Smooth muscle cell (in vitro differentiated cells): Measurements from ENCODE around the gene PCSK4. TPM values are rescaled to one million over a fixed set of nuclear protein-coding genes. Genes with fewer than 3 reads are reported as not detected.

Experiments used
- DNase-seq: peaks from one replicate; lab custom pipeline; 2025; ENCODE audit not compliant: unreplicated experiment; lab: John Stamatoyannopoulos, UW
- H2AFZ ChIP-seq: fragments of 200-600 bp; sonication (generic); 2 replicates; pipeline ENCODE4 v1.6.0; 2016; ENCODE audit warnings: antibody characterized with exemption, low read depth, mild to moderate bottlenecking
- H3F3A ChIP-seq: fragments of 200-600 bp; sonication (generic); 2 replicates; pipeline ENCODE4 v1.6.0; 2017; ENCODE audit warnings: antibody characterized with exemption, low read depth
- H3K27ac ChIP-seq: fragments of 200-600 bp; sonication (generic); 2 replicates; pipeline ENCODE4 v1.5.1; 2016; ENCODE audit warnings: low read depth, mild to moderate bottlenecking
- H3K27me3 ChIP-seq: fragments of 200-600 bp; sonication (generic); 2 replicates; pipeline ENCODE4 v1.6.1; 2016; ENCODE audit warnings: low read depth, mild to moderate bottlenecking
- H3K36me3 ChIP-seq: fragments of 200-600 bp; sonication (generic); 2 replicates; pipeline ENCODE4 v1.5.1; 2016; ENCODE audit warnings: low read depth
- H3K4me1 ChIP-seq: fragments of 200-600 bp; sonication (generic); 2 replicates; pipeline ENCODE4 v1.5.1; 2016; ENCODE audit warnings: low read depth
- H3K4me2 ChIP-seq: fragments of 200-600 bp; sonication (generic); 2 replicates; pipeline ENCODE4 v1.6.0; 2016; ENCODE audit warnings: mild to moderate bottlenecking
- H3K4me3 ChIP-seq: fragments of 200-600 bp; sonication (generic); 2 replicates; pipeline ENCODE4 v1.5.1; 2016; ENCODE audit warnings: mild to moderate bottlenecking
- H3K79me2 ChIP-seq: fragments of 200-600 bp; sonication (generic); 2 replicates; pipeline ENCODE4 v1.6.0; 2016; ENCODE audit warnings: low read depth, mild to moderate bottlenecking
- H3K9ac ChIP-seq: fragments of 200-600 bp; sonication (generic); 2 replicates; pipeline ENCODE4 v1.6.0; 2016; ENCODE audit warnings: low read depth
- H3K9me3 ChIP-seq: fragments of 200-600 bp; sonication (generic); replicated peaks from 2 replicates; pipeline ENCODE4 v1.5.1; 2016; ENCODE audit warnings: low read depth
- H4K20me1 ChIP-seq: fragments of 200-600 bp; sonication (generic); 2 replicates; pipeline ENCODE4 v1.6.0; 2016; ENCODE audit warnings: low read depth
- CTCF ChIP-seq: fragments of 200-600 bp; sonication (generic); IDR thresholded peaks from 2 replicates; pipeline ENCODE4 v1.5.1; 2017; ENCODE audit warnings: borderline replicate concordance, mild to moderate bottlenecking, antibody characterized with exemption; ENCODE audit not compliant: insufficient read depth, poor library complexity, severe bottlenecking
- WGBS: methylation state at CpG from one replicate; pipeline ENCODE4 v1.1.7; 2016; ENCODE audit warnings: low lambda C conversion rate; 5-methylcytosine and 5-hydroxymethylcytosine counted together
- polyA plus RNA-seq: library from polyadenylated mRNA; unstranded; fragments of >200 nt; fragmentation: Nextera tagmentation; extraction: Ambion mirVana; gene quantifications from 2 replicates; pipeline ENCODE4 v1.2.1, GENCODE V29; 2016
- total RNA-seq: library from RNA; depleted of rRNA; stranded (reverse); fragments of >200 nt; gene quantifications from 2 replicates; pipeline ENCODE4 v1.2.3, GENCODE V29; 2014

The PCSK4 gene
- total and polyA plus RNA-seq, 2 experiments from 2014 or later: 1.7 to 8.7 TPM

DNA sequence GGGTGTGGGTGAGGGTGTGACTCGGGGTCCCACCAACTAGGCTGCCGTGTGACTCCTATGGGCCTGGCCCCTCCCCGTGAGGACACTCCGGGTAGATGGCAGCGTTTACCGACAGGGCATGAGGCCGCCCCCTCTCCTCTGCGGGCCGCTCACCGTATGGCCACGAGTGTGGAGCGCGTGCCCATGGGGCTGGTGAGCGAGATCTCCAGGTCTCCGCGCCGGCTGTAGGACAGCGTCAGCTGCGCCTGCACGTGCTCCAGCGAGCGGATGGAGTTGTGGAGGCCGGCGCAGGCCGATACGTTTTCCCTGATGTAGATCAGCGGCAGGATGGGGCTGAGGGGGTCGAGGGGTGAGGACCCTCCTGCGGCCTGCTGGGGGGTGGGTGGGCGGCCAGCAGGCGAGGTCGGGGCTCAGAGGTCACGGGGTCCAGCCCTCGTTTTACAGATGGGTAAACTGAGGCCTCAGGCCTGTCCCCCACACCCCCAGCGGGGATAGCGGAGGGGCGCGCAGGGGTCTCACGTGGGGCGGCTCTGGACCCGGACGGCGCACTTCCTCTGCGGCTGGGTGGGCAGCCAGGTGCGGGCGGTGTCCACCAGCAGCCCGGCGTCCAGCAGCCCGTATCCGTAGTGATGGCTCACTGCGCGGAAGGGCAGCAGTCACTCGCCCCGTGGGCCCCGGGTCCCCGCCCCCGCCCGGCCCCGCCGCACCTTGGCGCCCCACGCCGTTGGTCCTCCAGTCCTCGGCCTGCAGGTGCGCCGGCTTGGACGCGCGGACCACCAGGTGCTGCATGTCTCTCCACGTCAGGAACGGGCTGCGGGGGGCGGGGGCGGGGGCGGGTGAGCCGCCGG lies 6.8 kb downstream of the PCSK4 start:
- H2AFZ ChIP-seq: no peak overlapping the region
- no peak overlapping the region for H3K27ac ChIP-seq
- no peak for TF ChIP-seq CTCF
- no peak overlapping the region for H3K4me2 ChIP-seq
- no peaks in the 10 kb centered on the region for H3K9me3 ChIP-seq
- H3K27me3 ChIP-seq: no peaks in the 10 kb centered on the region
- no peaks in the 10 kb centered on the region for H3K36me3 ChIP-seq
- DNase-seq: no peak
- no peaks in the 10 kb centered on the region for H3F3A ChIP-seq
- H3K4me3 ChIP-seq: no peak overlapping the region
- no peak overlapping the region for H3K9ac ChIP-seq
- peaks cover 5% of the 10 kb centered on the region for H3K79me2 ChIP-seq
- H3K4me1 ChIP-seq: no peaks in the 10 kb centered on the region
- WGBS: 92% methylated on average over 33 of the region's 77 CpGs
- peaks cover 3% of the 10 kb centered on the region for H4K20me1 ChIP-seq

GRCh38 chr19:1482361-1483130 lies 7.6 kb downstream of the PCSK4 start:
- WGBS: 94% methylated on average over 27 of the region's 37 CpGs
- Histone ChIP-seq H3K4me3 (no peak overlapping the region), H3K27me3 (no peaks in the 10 kb centered on the region), H3K27ac (no peak overlapping the region), H3K79me2 (peaks cover 14% of the 10 kb centered on the region), H3K4me1 (no peaks in the 10 kb centered on the region), H3K36me3 (no peaks in the 10 kb centered on the region), H4K20me1 (peaks cover 11% of the 10 kb centered on the region), H3F3A (no peaks in the 10 kb centered on the region), H3K9me3 (no peaks in the 10 kb centered on the region), H3K4me2 (no peak overlapping the region), H3K9ac (no peak overlapping the region), H2AFZ (no peak overlapping the region)
- no peak for DNase-seq
- TF ChIP-seq CTCF: no peak

GRCh38 chr19:1481893-1482360 lies 8.2 kb downstream of the PCSK4 start:
- no peaks in the 10 kb centered on the region for H3K9me3 ChIP-seq
- WGBS: 100% methylated on average over 3 of the region's 36 CpGs

More at GRCh38 chr19:1481893-1482360, 8.2 kb downstream of the PCSK4 start:
- Histone ChIP-seq H2AFZ (no peak overlapping the region), H3K27me3 (no peaks in the 10 kb centered on the region), H3K9ac (no peak overlapping the region), H3K36me3 (no peaks in the 10 kb centered on the region), H3K27ac (no peak overlapping the region), H3K4me1 (no peaks in the 10 kb centered on the region), H3F3A (no peaks in the 10 kb centered on the region), H3K4me3 (no peak overlapping the region), H3K79me2 (peaks cover 15% of the 10 kb centered on the region), H3K4me2 (no peak overlapping the region), H4K20me1 (peaks cover 17% of the 10 kb centered on the region)
- TF ChIP-seq CTCF: no peak
- DNase-seq: no peak
